Measurements from ENCODE around the gene ANKRD36.
"Not testable (repeated sequence)": the region's sequence is repeated elsewhere in the genome, so short reads cannot be mapped to it uniquely, and the experiment has no call there.

The ANKRD36 gene

GRCh38 chr2:97129090-97129489, 16.1 kb downstream of the ANKRD36 start:
- FAIRE-seq = not testable (repeated sequence)

DNA sequence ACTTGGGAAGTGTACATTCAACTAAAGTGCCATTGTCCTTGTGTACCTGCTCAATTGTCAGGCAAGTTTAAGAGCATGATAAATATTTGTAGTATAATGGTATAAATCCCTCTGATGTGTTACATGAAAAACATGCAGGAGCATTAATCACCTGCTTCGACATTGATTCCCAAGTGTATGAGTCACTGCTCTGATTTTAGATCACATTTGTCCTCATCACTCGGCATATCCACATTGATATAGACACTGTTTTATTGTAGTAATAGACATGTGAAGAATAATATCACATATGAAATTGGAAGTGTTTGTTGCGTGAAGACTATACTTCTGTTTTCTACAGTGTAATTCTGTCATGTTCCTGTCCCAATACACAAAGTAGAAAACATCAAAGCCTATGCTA, 31.1 kb downstream of the ANKRD36 start:
- not testable (repeated sequence) for FAIRE-seq

DNA sequence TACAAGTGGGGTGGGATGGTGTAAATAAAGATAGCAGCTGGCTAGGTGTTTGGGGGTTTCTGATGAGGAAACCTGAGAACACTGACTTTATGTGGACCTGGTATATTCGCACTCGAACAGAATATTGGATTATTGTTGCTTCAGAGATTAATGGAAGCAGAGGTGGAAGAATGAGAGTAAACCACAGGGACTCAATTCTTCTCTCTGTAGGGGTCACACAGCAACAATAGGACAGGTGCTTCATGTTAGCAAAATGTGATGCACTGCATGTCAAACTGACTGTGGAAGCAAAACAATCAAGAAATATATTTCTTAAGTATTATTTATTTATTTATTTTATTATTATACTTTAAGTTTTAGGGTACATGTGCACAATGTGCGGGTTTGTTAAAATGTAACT, 53.6 kb downstream of the ANKRD36 start:
- FAIRE-seq = not testable (repeated sequence)

DNA sequence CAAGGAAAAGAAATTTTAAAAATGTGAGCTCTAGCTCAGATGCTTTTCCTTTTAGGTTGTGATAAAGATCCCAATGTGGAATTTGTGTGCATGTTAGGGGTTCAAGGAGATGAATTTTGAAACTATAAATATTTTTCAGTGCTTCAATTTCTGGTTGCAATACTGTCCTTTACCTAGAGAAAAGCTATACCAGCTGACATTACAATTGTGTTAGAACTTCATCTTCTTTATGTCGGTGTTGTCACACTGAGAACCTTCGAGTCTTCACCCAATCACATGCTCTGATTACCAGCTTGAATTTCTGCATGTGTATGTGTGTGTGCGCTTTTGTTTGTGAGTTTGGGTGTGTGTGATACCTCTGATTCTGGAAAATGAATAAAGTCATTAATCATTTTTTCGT, 55.0 kb downstream of the ANKRD36 start:
- FAIRE-seq = not testable (repeated sequence)

GRCh38 chr2:97168583-97168982, 55.6 kb downstream of the ANKRD36 start:
- FAIRE-seq = not testable (repeated sequence)

DNA sequence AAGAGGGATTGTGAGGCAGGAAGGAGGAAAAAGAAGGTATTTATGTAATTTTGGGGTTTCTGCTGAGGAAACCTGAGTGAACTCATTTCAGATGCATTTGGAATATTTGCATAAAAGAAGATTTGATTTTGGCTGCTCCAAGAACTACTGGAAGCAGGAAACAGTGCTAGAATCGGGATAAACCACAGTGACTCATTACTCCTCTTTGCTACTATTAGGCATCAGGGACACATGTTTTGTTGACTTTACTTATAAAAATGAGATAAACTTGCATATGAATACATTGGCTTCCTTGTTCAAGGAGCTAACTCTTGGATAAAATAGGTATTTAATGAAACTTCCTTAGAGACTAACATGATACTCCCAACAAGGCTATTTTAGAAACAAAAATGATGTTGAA, 67.4 kb downstream of the ANKRD36 start:
- FAIRE-seq = not testable (repeated sequence)

- not testable (repeated sequence) for FAIRE-seq
Observed at GRCh38 chr2:97195349-97195748, 82.4 kb downstream of the ANKRD36 start.

- not testable (repeated sequence) for FAIRE-seq
Observed at GRCh38 chr2:97197251-97197650, 84.3 kb downstream of the ANKRD36 start.

- not testable (repeated sequence) for FAIRE-seq
Observed at GRCh38 chr2:97200887-97201286, 87.9 kb downstream of the ANKRD36 start.

DNA sequence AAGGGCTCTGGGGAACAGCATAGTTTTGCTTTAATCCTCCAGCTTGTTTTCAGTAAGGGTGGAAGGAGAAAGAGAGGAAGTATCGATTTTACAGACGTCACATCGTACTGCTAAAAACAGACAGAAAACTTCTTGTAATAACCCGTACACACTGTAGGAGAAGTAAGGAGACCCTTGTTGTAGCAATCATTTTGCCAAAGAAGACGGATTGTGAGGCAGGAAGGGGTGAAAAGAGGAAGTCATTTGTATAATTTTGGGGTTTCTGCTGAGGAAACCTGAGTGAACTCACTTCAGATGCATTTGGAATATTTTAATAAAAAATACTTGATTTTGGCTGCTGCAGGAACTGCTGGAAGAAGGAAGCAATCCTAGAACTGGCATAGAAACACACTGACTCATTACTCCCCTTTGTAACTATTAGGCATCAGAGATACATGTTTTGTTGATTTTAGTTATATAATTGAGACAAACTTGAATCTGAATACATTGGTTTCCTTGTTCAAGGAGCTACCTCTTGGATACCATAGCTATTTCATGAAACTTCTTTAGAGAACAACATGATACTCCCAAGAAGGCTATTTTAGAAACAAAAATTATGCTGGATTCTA, 89.8 kb downstream of the ANKRD36 start:
- FAIRE-seq = not testable (repeated sequence)

DNA sequence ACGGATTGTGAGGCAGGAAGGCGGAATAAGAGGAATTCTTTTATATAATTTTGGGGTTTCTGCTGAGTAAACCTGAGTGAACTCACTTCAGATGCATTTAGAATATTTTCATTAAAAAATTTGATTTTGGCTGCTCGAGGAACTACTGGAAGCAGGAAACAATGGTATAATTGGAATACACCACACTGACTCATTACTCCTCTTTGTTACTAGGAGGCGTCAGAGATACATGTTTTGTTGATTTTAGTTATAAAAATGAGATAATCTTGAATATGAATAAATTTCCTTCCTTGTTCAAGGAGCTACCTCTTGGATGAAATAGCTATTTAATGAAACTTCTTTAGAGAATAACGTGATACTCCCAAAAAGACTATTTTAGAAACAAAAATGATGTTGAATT, 97.4 kb downstream of the ANKRD36 start:
- no peak for FAIRE-seq

DNA sequence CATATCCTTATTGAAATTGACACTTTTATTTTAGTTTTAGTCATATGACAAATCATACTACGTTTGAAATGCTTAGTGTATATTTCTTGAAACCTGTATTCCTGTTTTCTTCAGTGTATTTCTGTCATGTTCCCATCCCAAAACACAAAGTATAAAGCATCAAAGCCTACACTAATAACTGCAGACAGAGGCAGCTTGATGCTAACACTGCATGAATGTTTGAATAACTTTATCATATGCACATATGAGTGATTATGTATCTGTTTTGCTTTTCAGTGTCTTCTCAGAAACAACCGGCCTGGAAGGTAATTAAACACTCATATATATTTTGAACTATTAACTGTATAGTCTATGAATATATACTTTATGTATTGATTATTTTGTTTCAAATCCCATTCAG, 102.1 kb downstream of the ANKRD36 start:
- FAIRE-seq = not testable (repeated sequence)

DNA sequence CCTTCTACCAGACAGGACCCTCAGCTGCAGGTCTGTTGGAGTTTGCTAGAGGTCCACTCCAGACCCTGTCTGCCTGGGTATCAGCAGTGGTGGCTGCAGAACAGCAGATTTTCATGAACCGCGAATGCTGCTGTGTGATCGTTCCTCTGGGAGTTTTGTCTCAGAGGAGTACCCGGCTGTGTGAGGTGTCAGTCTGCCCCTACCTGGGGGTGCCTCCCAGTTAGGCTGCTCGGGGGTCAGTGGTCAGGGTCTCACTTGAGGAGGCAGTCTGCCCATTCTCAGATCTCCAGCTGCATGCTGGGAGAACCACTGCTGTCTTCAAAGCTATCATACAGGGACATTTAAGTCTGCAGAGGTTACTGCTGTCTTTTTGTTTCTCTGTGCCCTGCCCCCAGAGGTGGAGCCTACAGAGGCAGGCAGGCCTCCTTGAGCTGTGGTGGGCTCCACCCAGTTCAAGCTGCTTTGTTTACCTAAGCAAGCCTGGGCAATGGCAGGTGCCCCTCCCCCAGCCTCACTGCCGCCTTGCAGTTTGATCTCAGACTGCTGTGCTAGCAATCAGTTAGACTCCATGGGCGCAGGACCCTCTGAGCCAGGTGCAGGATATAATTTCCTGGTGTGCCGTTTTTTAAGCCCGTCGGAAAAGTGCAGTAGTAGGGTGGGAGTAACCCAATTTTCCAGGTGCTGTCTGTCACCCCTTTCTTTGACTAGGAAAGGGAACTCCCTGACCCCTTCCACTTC, 118.1 kb downstream of the ANKRD36 start:
- FAIRE-seq = not testable (repeated sequence)

GRCh38 chr2:97232981-97233380, 120.0 kb downstream of the ANKRD36 start:
- not testable (repeated sequence) for FAIRE-seq

GRCh38 chr2:97233660-97234295, 120.8 kb downstream of the ANKRD36 start:
- not testable (repeated sequence) for FAIRE-seq

DNA sequence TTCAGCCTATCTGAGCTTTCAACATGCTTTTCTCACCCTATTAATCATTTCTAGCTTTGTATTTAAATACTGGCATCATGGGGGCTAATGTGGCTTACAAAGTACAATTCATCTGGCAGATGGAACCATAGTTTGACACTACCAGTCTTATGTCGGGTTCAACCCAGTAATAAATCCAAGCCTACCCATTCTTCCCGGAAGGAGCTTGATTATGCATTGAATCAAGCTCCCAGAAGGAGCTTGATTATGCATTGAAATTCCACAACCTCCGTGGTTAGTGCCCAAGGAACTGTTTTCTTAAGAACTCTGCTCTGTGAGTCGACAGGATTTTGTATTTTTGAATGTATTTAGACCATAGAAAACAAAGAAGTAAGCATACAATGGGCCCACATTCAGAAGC, 148.2 kb downstream of the ANKRD36 start:
- not testable (repeated sequence) for FAIRE-seq

DNA sequence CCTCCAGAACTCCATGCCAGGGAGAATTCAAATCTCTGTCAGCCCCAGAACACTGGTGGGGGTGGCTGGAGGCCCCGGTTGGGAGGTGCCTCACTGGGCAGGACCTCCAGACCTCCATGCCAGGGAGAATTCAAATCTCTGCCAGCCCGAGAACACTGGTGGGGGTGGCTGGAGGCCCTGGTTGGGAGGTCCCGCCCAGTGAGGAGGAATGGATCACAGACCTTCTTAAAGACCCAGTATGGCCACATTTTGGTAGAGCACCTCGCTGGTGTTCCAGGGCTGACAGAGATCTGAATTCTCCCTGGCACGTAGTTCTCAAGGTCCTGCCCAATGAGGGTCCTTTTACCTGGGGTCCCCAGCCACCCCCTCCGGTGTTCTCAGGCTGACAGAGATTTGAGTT, 153.5 kb downstream of the ANKRD36 start:
- not testable (repeated sequence) for FAIRE-seq

DNA sequence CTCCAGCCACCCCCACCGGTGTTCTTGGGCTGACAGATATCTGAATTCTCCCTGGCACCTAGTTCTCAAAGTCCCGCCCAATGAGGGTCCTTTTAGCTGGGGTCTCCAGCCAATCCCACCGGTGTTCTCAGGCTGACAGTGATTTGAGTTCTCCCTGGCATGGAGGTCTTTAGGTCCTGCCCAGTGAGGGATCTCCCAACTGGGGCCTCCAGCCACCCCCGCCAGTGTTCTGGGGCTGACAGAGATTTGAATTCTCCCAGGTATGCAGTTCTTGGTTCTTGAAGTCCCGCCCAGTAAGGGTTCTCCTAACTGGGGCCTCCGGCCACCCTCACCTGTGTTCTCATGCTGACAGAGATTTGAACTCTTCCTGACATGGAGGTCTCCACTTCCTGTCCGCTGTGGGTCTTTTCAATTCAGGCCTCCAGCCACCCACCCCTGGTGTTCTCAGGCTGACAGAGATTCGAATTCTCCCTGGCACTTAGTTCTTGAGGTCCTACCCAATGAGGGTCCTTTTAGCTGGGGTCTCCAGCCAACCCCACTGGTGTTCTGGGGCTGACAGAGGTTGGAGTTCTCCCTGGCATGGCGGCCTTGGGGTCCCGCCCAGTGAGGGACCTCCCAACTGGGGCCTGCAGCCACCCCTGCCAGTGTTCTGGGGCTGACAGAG, 154.6 kb downstream of the ANKRD36 start:
- no peak for FAIRE-seq

DNA sequence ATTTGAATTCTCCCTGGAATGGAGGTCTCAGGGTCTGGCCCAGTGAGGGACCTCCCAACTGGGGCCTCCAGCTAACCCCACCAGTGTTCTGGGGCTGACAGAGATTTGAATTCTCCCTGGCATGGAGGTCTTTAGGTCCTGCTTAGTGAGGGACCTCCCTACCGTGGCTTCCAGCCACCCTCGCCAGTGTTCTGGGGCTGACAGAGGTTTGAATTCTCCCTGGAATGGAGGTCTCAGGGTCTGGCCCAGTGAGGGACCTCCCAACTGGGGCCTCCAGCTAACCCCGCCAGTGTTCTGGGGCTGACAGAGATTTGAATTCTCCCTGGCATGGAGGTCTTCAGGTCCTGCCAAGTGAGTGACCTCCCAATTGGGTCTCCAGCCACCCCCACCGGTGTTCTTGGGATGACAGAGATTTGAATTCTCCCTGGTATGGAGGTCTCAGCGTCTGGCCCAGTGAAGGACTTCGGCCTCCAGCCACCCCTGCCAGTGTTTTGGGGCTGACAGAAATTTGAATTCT, 155.2 kb downstream of the ANKRD36 start:
- not testable (repeated sequence) for FAIRE-seq

GRCh38 chr2:97276232-97276798, 163.4 kb downstream of the ANKRD36 start:
- FAIRE-seq = not testable (repeated sequence)

GRCh38 chr2:97285187-97285586, 172.2 kb downstream of the ANKRD36 start:
- not testable (repeated sequence) for FAIRE-seq

- not testable (repeated sequence) for FAIRE-seq
Observed at GRCh38 chr2:97293687-97294086, 180.7 kb downstream of the ANKRD36 start.

Data from islet of Langerhans (tissue), 1 donor.